ENCODE data around the gene RCAN2. TPM values are rescaled to one million over a fixed set of nuclear protein-coding genes. Genes with fewer than 3 reads are reported as not detected.

Gene RCAN2
- total and polyA plus RNA-seq, 2 donors (not counting 3 experiments of a cell fraction or from before 2014, with no cell fraction given), result 0.07 to 0.33 TPM

GRCh38 chr6:46243754-46244153 is 247.5 kb downstream of the RCAN2 start:
- H3K4me1 ChIP-seq (ENCODE audit: control insufficient read depth, extremely low read depth, insufficient read depth, low read length), result no peaks in the 10 kb centered on the region
- H3K27me3 ChIP-seq (ENCODE audit: control insufficient read depth in 2 of 2, insufficient read depth in 2 of 2, low read length in 2 of 2), result no peaks in the 10 kb centered on the region
- BruUV-seq (replicated peaks), result no TSS peak
- H3K36me3 ChIP-seq (ENCODE audit: control insufficient read depth in 2 of 2, extremely low read depth in 1 of 2, insufficient read depth in 2 of 2, low read length in 2 of 2), result no peaks in the 10 kb centered on the region
- intact Hi-C loops (cut with micrococcal nuclease), result no loop called here
- no peak for DNase-seq (ENCODE audit: low read depth, low spot score)
- no peak for TF ChIP-seq POLR2A (IDR thresholded peaks at IDR 0.05; ENCODE audit: low read depth, low read length)
- no peak for TF ChIP-seq MAX (IDR thresholded peaks at IDR 0.05; ENCODE audit: insufficient read depth, insufficient read length)
- no peak for TF ChIP-seq FOS (IDR thresholded peaks at IDR 0.05; ENCODE audit: borderline replicate concordance, insufficient read depth, low read length)
- TF ChIP-seq POLR2AphosphoS5 (IDR thresholded peaks at IDR 0.05; ENCODE audit: insufficient read depth, low read depth, low read length), result no peak
- TF ChIP-seq MYC (IDR thresholded peaks at IDR 0.05; ENCODE audit: low read depth, low read length), result no peak
- no peak for TF ChIP-seq GATA2 (IDR thresholded peaks at IDR 0.05; ENCODE audit: insufficient read depth, insufficient read length, low read depth, low read length)
- TF ChIP-seq JUN (IDR thresholded peaks at IDR 0.05; ENCODE audit: borderline replicate concordance, insufficient read depth, insufficient read length, low read depth), result no peak
- no peak for TF ChIP-seq EZH2 (IDR thresholded peaks at IDR 0.05; ENCODE audit: borderline replicate concordance, low read depth, low read length, severe bottlenecking)
- no peak for TF ChIP-seq CTCF (IDR thresholded peaks at IDR 0.05; ENCODE audit: extremely low read depth in 1 of 2, insufficient read depth in 1 of 2, low read depth in 1 of 2, low read length in 2 of 2)
- H2AFZ ChIP-seq (ENCODE audit: low read depth, low read length), result no peak overlapping the region
- POLR2A ChIA-PET, result no interaction called here
- no peaks in the 10 kb centered on the region for H3K79me2 ChIP-seq (ENCODE audit: control insufficient read depth, insufficient read depth, low read length)
- no peak overlapping the region for H3K4me2 ChIP-seq (ENCODE audit: insufficient read depth, low read length)
- H3K4me3 ChIP-seq (replicated peaks in 1 of 3; ENCODE audit: insufficient read depth in 1 of 3, low read depth in 1 of 3, low read length in 3 of 3), result no peak overlapping the region
- H4K20me1 ChIP-seq (replicated peaks; ENCODE audit: control insufficient read depth, extremely low read depth, insufficient read depth, low read length), result no peaks in the 10 kb centered on the region
- H3K9me1 ChIP-seq (replicated peaks; ENCODE audit: control insufficient read depth, extremely low read depth, insufficient read depth, low read length), result no peaks in the 10 kb centered on the region
- dilution Hi-C loops (cut with MboI; ENCODE audit: extremely low pct_ligation_motif_present, low sequenced_read_pairs), result no loop called here
- CTCF ChIA-PET, result interaction anchor here (2.3 kb wide), 1 partner anchor 167 kb away, joined by 7 read pairs; no protein-coding TSS in a partner anchor
- no peak for FAIRE-seq
- no peaks in the 10 kb centered on the region for H3K9me3 ChIP-seq (replicated peaks; ENCODE audit: control insufficient read depth, insufficient read depth, low read length)
- H3K9ac ChIP-seq (replicated peaks; ENCODE audit: extremely low read depth, insufficient read depth, low read length), result no peak overlapping the region
- no peak overlapping the region for H3K27ac ChIP-seq (ENCODE audit: insufficient read depth, low read depth, low read length)
